Omental fat pad (tissue), 4 donors: ENCODE measurements around the gene TRMT1L. TPM values are rescaled to one million over a fixed set of nuclear protein-coding genes. Genes with fewer than 3 reads are reported as not detected.

Experiments
- ATAC-seq: fragments of 150-250 bp; one replicate; pipeline ENCODE4 v1.9.1; 2016; ENCODE audit warnings: mild to moderate bottlenecking, moderate library complexity; ENCODE audit not compliant: low FRiP score
- DNase-seq: peaks from one replicate; pipeline ENCODE4 v3.0.0-alpha.2; 2019; ENCODE audit warnings: low spot score
- CTCF ChIP-seq, 3 donors: fragments of 450-650 bp; IDR thresholded peaks; one replicate each; pipeline ENCODE4 v1.5.1; 2016 to 2017; ENCODE audit warnings: antibody characterized with exemption in 3 of 3, mild to moderate bottlenecking in 3 of 3, moderate library complexity in 2 of 3
- total RNA-seq, 4 donors: library from RNA; depleted of rRNA; stranded (reverse); fragments of >200 nt; gene quantifications; one replicate each; pipeline ENCODE4 v1.1.0, GENCODE V29; 2016

The TRMT1L gene
- total RNA-seq, 4 donors from 2014 or later: 7.2 to 15.1 (median 12.4) TPM

- no peak for TF ChIP-seq CTCF (IDR thresholded peaks at IDR 0.05)
- ATAC-seq (no peak), DNase-seq (no peak)
These were observed 3.2 kb upstream of the TRMT1L start for GRCh38 chr1:185159966-185160365.

- DNase-seq (no peak), ATAC-seq (no peak)
- TF ChIP-seq CTCF (IDR thresholded peaks at IDR 0.05): no peak
These were observed 2.0 kb upstream of the TRMT1L start for GRCh38 chr1:185158800-185159199.

- DNase-seq (no peak), ATAC-seq (no peak)
- no peak for TF ChIP-seq CTCF (IDR thresholded peaks at IDR 0.05)
These were observed 1.1 kb upstream of the TRMT1L start for GRCh38 chr1:185157599-185158412.

- peak; percentile 46 for ATAC-seq
These were observed 382 bp downstream of the TRMT1L start for GRCh38 chr1:185156288-185156853.

GRCh38 chr1:185155600-185156287 lies 1.0 kb downstream of the TRMT1L start:
- TF ChIP-seq CTCF (IDR thresholded peaks at IDR 0.05): no peak
- ATAC-seq (no peak), DNase-seq (no peak)

More at GRCh38 chr1:185156288-185156853, 382 bp downstream of the TRMT1L start:
- DNase-seq: no peak
- no peak for TF ChIP-seq CTCF (IDR thresholded peaks at IDR 0.05)

- DNase-seq (no peak), ATAC-seq (no peak)
- TF ChIP-seq CTCF (IDR thresholded peaks at IDR 0.05): no peak
These were observed 1.7 kb downstream of the TRMT1L start for GRCh38 chr1:185154912-185155513.
